Cerebellar cortex (tissue), 1 donor: ENCODE measurements around the gene GALNT9.
"Not testable (repeated sequence)": the region's sequence is repeated elsewhere in the genome, so short reads cannot be mapped to it uniquely, and the experiment has no call there.

Experiments used
- DNase-seq: peaks from one replicate; pipeline ENCODE4 v3.0.0-alpha.2; 2015; ENCODE audit warnings: low spot score

GALNT9 gene

GRCh38 chr12:132329036-132329719, at the start of gene GALNT9:
Gene GALNT9 (minus strand): TSS chr12:132329589. CDS start chr12:132329203, 386 bp downstream.
- DNase-seq, result no peak

- not testable (repeated sequence) for DNase-seq
These were observed 49.7 kb upstream of the GALNT9 start for GRCh38 chr12:132379057-132379456.

- no peak for DNase-seq
These were observed 47.8 kb upstream of the GALNT9 start for GRCh38 chr12:132377147-132377546.

GRCh38 chr12:132376464-132376830, 47.1 kb upstream of the GALNT9 start:
- DNase-seq, result no peak

GRCh38 chr12:132375747-132376463, 46.5 kb upstream of the GALNT9 start:
- DNase-seq, result no peak

GRCh38 chr12:132374612-132375445, 45.4 kb upstream of the GALNT9 start:
- DNase-seq, result no peak

- DNase-seq, result peak; percentile 61
These were observed 44.7 kb upstream of the GALNT9 start for GRCh38 chr12:132373901-132374611.

GRCh38 chr12:132367852-132368251, 38.5 kb upstream of the GALNT9 start:
- DNase-seq, result no peak

GRCh38 chr12:132367071-132367851, 37.9 kb upstream of the GALNT9 start:
- DNase-seq, result no peak

GRCh38 chr12:132366341-132366861, 37.0 kb upstream of the GALNT9 start:
- peak; percentile 92 for DNase-seq

- no peak for DNase-seq
These were observed 35.8 kb upstream of the GALNT9 start for GRCh38 chr12:132365226-132365625.

GRCh38 chr12:132364348-132364902, 35.0 kb upstream of the GALNT9 start:
- DNase-seq, result peak; percentile 60

GRCh38 chr12:132363661-132364347, 34.4 kb upstream of the GALNT9 start:
- no peak for DNase-seq

GRCh38 chr12:132362996-132363660, 33.7 kb upstream of the GALNT9 start:
- DNase-seq, result no peak

- DNase-seq, result no peak
These were observed 31.8 kb upstream of the GALNT9 start for GRCh38 chr12:132360906-132361777.

- no peak for DNase-seq
These were observed 31.0 kb upstream of the GALNT9 start for GRCh38 chr12:132360410-132360809.

- DNase-seq, result no peak
These were observed 30.6 kb upstream of the GALNT9 start for GRCh38 chr12:132359971-132360370.

GRCh38 chr12:132359551-132359950, 30.2 kb upstream of the GALNT9 start:
- DNase-seq, result no peak
